H1 (cell line): ENCODE results near the gene ZNF814. TPM values are rescaled to one million over a fixed set of nuclear protein-coding genes. Genes with fewer than 3 reads are reported as not detected.

Experiments
- CTCF ChIA-PET: fragments of 300-600 bp; sonication (Branson Sonifier 250); formaldehyde crosslinking; loops from one replicate; lab custom pipeline; 2021; ENCODE audit not compliant: partially characterized antibody; lab: Charles Lee
- POLR2A ChIA-PET: fragments of 300-600 bp; sonication (Branson Sonifier 250); formaldehyde crosslinking; loops from one replicate; lab custom pipeline; 2021; ENCODE audit warnings: inconsistent platforms; ENCODE audit not compliant: partially characterized antibody; lab: Charles Lee
- DNase-seq, 2 experiments: peaks; one replicate each; pipeline versions ENCODE4 v3.0.0 to v3.0.0-alpha.2; 2010 to 2022; ENCODE audit warnings: low spot score in 2 of 2, low read depth in 1 of 2, mixed read lengths in 1 of 2
- FAIRE-seq: peaks from 2 replicates; lab custom pipeline; 2011; peaks lifted over from hg19 to GRCh38; lab: Jason Lieb, UNC
- H2AFZ ChIP-seq: 2 replicates; pipeline ENCODE4 v1.8.1; 2012; ENCODE audit warnings: low read length, inconsistent platforms
- H2AK5ac ChIP-seq: 2 replicates; pipeline ENCODE4 v1.6.1; 2013; ENCODE audit warnings: low read depth, low read length
- H2BK120ac ChIP-seq: replicated peaks from 2 replicates; pipeline ENCODE3; 2013; ENCODE audit warnings: low read depth, low read length, inconsistent platforms
- H2BK12ac ChIP-seq: 2 replicates; pipeline ENCODE4 v1.6.1; 2013; ENCODE audit warnings: low read depth, low read length
- H2BK15ac ChIP-seq: 2 replicates; pipeline ENCODE4 v1.6.1; 2013; ENCODE audit warnings: low read length
- H2BK20ac ChIP-seq: 2 replicates; pipeline ENCODE4 v1.6.1; 2013; ENCODE audit warnings: low read length
- H2BK5ac ChIP-seq: 2 replicates; pipeline ENCODE4 v1.6.1; 2013; ENCODE audit warnings: low read depth, low read length
- H3K14ac ChIP-seq: 2 replicates; pipeline ENCODE4 v1.6.1; 2013; ENCODE audit warnings: inconsistent platforms; ENCODE audit not compliant: insufficient read length
- H3K18ac ChIP-seq: 2 replicates; pipeline ENCODE4 v1.6.1; 2013; ENCODE audit warnings: low read length; ENCODE audit errors: extremely low read depth
- H3K23ac ChIP-seq: 2 replicates; pipeline ENCODE4 v1.6.1; 2013; ENCODE audit warnings: inconsistent platforms; ENCODE audit not compliant: insufficient read length
- H3K23me2 ChIP-seq: 2 replicates; pipeline ENCODE4 v1.6.1; 2013; ENCODE audit warnings: low read depth, low read length
- H3K27ac ChIP-seq: 2 replicates; pipeline ENCODE4 v1.6.1; 2011; ENCODE audit warnings: low read depth, low read length, inconsistent platforms
- H3K27me3 ChIP-seq, 4 experiments: replicated peaks in 1 of 4; 1 replicate in 1 of 4; 2 replicates in 3 of 4; pipeline versions ENCODE4 v1.6.1 to v1.8.1; 2011 to 2013; ENCODE audit warnings: low read length in 3 of 4, mild to moderate bottlenecking in 3 of 4, inconsistent platforms in 2 of 4, mixed read lengths in 2 of 4, moderate library complexity in 1 of 4; ENCODE audit not compliant: control insufficient read depth in 3 of 4, insufficient read depth in 3 of 4; ENCODE audit errors: extremely low read depth in 1 of 4
- H3K36me3 ChIP-seq, 4 experiments: 2 replicates each; pipeline versions ENCODE4 v1.6.1 to v1.8.1; 2011 to 2013; ENCODE audit warnings: mild to moderate bottlenecking in 4 of 4, low read length in 3 of 4, moderate library complexity in 2 of 4, control low read depth in 1 of 4, inconsistent platforms in 1 of 4; ENCODE audit not compliant: insufficient read depth in 4 of 4, control insufficient read depth in 2 of 4
- H3K4ac ChIP-seq: replicated peaks from 2 replicates; pipeline ENCODE3; 2013; ENCODE audit warnings: low read length, low read depth, mixed read lengths, inconsistent platforms; ENCODE audit not compliant: insufficient read length
- H3K4me1 ChIP-seq, 4 experiments: replicated peaks in 1 of 4; 1 replicate in 1 of 4; 2 replicates in 3 of 4; pipeline versions ENCODE4 v1.6.1 to v1.8.1; 2011 to 2013; ENCODE audit warnings: low read length in 3 of 4, inconsistent platforms in 2 of 4, mixed read lengths in 1 of 4; ENCODE audit not compliant: insufficient read depth in 4 of 4, control insufficient read depth in 3 of 4
- H3K4me2 ChIP-seq, 2 experiments: 2 replicates each; pipeline versions ENCODE4 v1.6.1 to v1.8.1; 2011 to 2013; ENCODE audit warnings: low read depth in 2 of 2, low read length in 2 of 2, control low read depth in 1 of 2, inconsistent platforms in 1 of 2, mild to moderate bottlenecking in 1 of 2; ENCODE audit not compliant: insufficient read depth in 1 of 2
- H3K4me3 ChIP-seq, 4 experiments: fragments of 200-600, 300-600 bp in 1 of 4; sonication (generic), shearing (Covaris generic), sonication (Bioruptor Twin) in 1 of 4; 2 replicates each; pipeline versions ENCODE4 v1.5.1 to v1.8.1; 2011 to 2016; ENCODE audit warnings: low read length in 4 of 4, low read depth in 3 of 4, control low read depth in 2 of 4, inconsistent platforms in 2 of 4, mild to moderate bottlenecking in 2 of 4, mixed read lengths in 1 of 4, moderate library complexity in 1 of 4; ENCODE audit not compliant: insufficient read depth in 2 of 4; ENCODE audit errors: extremely low read depth in 1 of 4
- H3K56ac ChIP-seq: replicated peaks from 2 replicates; pipeline ENCODE3; 2013; ENCODE audit warnings: low read depth, mild to moderate bottlenecking, mixed read lengths, low read length, inconsistent platforms; ENCODE audit not compliant: insufficient read length
- H3K79me1 ChIP-seq: 2 replicates; pipeline ENCODE4 v1.6.1; 2013; ENCODE audit warnings: low read depth, low read length, control low read depth
- H3K79me2 ChIP-seq, 2 experiments: 2 replicates each; pipeline versions ENCODE4 v1.6.1 to v1.8.1; 2012 to 2013; ENCODE audit warnings: low read length in 2 of 2, mild to moderate bottlenecking in 2 of 2, inconsistent platforms in 1 of 2; ENCODE audit not compliant: insufficient read depth in 2 of 2, control insufficient read depth in 1 of 2
- H3K9ac ChIP-seq, 4 experiments: replicated peaks in 1 of 4; 1 replicate in 1 of 4; 2 replicates in 3 of 4; pipeline versions ENCODE4 v1.6.1 to v1.8.1; 2011 to 2013; ENCODE audit warnings: low read depth in 3 of 4, low read length in 3 of 4, control low read depth in 2 of 4, mild to moderate bottlenecking in 2 of 4, moderate library complexity in 2 of 4, inconsistent platforms in 1 of 4; ENCODE audit errors: extremely low read depth in 1 of 4
- H3K9me3 ChIP-seq, 2 experiments: 2 replicates each; pipeline versions ENCODE4 v1.6.1 to v1.8.1; 2012 to 2013; ENCODE audit warnings: mild to moderate bottlenecking in 2 of 2, moderate library complexity in 2 of 2, control low read depth in 1 of 2, inconsistent platforms in 1 of 2, low read depth in 1 of 2, low read length in 1 of 2, mixed read lengths in 1 of 2; ENCODE audit not compliant: insufficient read depth in 2 of 2
- H4K20me1 ChIP-seq, 2 experiments: replicated peaks in 1 of 2; 2 replicates each; pipeline versions ENCODE3 to v1.8.1; 2011 to 2013; ENCODE audit warnings: inconsistent platforms in 2 of 2, low read length in 2 of 2, mild to moderate bottlenecking in 1 of 2; ENCODE audit not compliant: insufficient read depth in 2 of 2, control insufficient read depth in 1 of 2
- H4K5ac ChIP-seq: 2 replicates; pipeline ENCODE4 v1.6.1; 2013; ENCODE audit warnings: low read length, low read depth, mixed read lengths, inconsistent platforms; ENCODE audit not compliant: insufficient read length
- H4K8ac ChIP-seq: 2 replicates; pipeline ENCODE4 v1.8.0; 2013; ENCODE audit warnings: mild to moderate bottlenecking, moderate library complexity, low read length, inconsistent platforms; ENCODE audit not compliant: insufficient read depth; ENCODE audit errors: extremely low read depth
- H4K91ac ChIP-seq: replicated peaks from 2 replicates; pipeline ENCODE3; 2013; ENCODE audit warnings: low read length, mixed read lengths, inconsistent platforms; ENCODE audit not compliant: insufficient read length
- BACH1 ChIP-seq: IDR thresholded peaks from 2 replicates; pipeline ENCODE4 v1.6.1; 2012; ENCODE audit warnings: low read length, improper control_type of control experiment
- WGBS, 2 experiments: shearing (Covaris generic) in 1 of 2; methylation state at CpG; one replicate each; pipeline versions ENCODE4 v1.1.6 to v1.1.7; 2013 to 2015; ENCODE audit warnings: low lambda C conversion rate in 2 of 2, mixed read lengths in 2 of 2, inconsistent platforms in 1 of 2, low coverage in 1 of 2, missing lambda C conversion rate in 1 of 2; ENCODE audit not compliant: insufficient replicate concordance in 2 of 2, insufficient coverage in 1 of 2, insufficient read length in 1 of 2; ENCODE audit errors: extremely low coverage in 1 of 2, missing lambda C conversion rate in 1 of 2; 5-methylcytosine and 5-hydroxymethylcytosine counted together
- polyA plus RNA-seq, 7 experiments: library from polyadenylated mRNA; depleted of rRNA in 3 of 7; stranded (reverse) in 5 of 7; unstranded in 2 of 7; fragments of >200 nt in 5 of 7; fragments of 200-250 nt in 2 of 7; gene quantifications; 1 replicate in 5 of 7; 2 replicates in 1 of 7; 4 replicates in 1 of 7; pipeline versions ENCODE4 v1.2.1 to v1.2.3, GENCODE V29; 2011 to 2013; ENCODE audit warnings: missing spikeins in 2 of 7, mixed read lengths in 2 of 7
- total RNA-seq: library from RNA; stranded (reverse); fragmentation: NEBNext Ultra II Directional; extraction: Animal tissue kit (Norgen Biotek cat#: 25700); gene quantifications from 2 replicates; pipeline ENCODE4 v1.2.1, GENCODE V29; 2021

The ZNF814 gene
- total and polyA plus RNA-seq, 2 of the 8 experiments (the other 6 are each of a cell fraction or from before 2014, with no cell fraction given) = 90.9 to 99.6 TPM

GRCh38 chr19:57914531-57914930 is 25.7 kb upstream of the ZNF814 start:
- no peak overlapping the region for H2BK5ac ChIP-seq
- H3K79me1 ChIP-seq = 0 out of 2 replicates have a peak, but pooled peaks cover 3% of the 10 kb centered on the region
- no peak overlapping the region for H3K27ac ChIP-seq
- no peak overlapping the region for H2BK12ac ChIP-seq
- no peak overlapping the region for H2AFZ ChIP-seq
- H3K9me3 ChIP-seq = no peaks in the 10 kb centered on the region
- peaks cover 2% of the 10 kb centered on the region; the same call in 1 of the 2 replicates for H3K23me2 ChIP-seq
- peaks cover 6 to 32% (median 13%) of the 10 kb centered on the region in 4 experiments; a peak in 7 of 8 replicates for H3K36me3 ChIP-seq
- no peak overlapping the region for H3K9ac ChIP-seq
- no peak overlapping the region for H2BK15ac ChIP-seq
- no peak for FAIRE-seq
- no peaks in the 10 kb centered on the region for H3K27me3 ChIP-seq
- H3K4ac ChIP-seq = no peak overlapping the region
- no peak overlapping the region for H4K5ac ChIP-seq
- H3K14ac ChIP-seq = no peak overlapping the region
- H3K23ac ChIP-seq = no peak overlapping the region
- POLR2A ChIA-PET = interaction anchor here (0.6 to 4.4 kb wide), 9 partner anchors 11 to 322 kb away, joined by 3 to 33 read pairs (median 4); partner anchors contain the start of genes ZNF418, ZNF587 and ZNF814
- H3K4me3 ChIP-seq = no peak overlapping the region
- H2BK120ac ChIP-seq = no peak overlapping the region
- no peak overlapping the region for H4K91ac ChIP-seq
- H4K8ac ChIP-seq = no peak overlapping the region
- TF ChIP-seq BACH1 = no peak
- TF ChIP-seq, all 59 proteins: peak for 0
- Histone ChIP-seq H2BK20ac (no peak overlapping the region), H3K4me2 (no peak overlapping the region; a peak in 1 of 4 replicates), H3K4me1 (peaks cover 0 to 1% (median 0%) of the 10 kb centered on the region in 4 experiments; a peak in 1 of 7 replicates), H3K18ac (no peak overlapping the region), H3K56ac (no peak overlapping the region), H4K20me1 (peaks cover 0 to 2% of the 10 kb centered on the region in 2 experiments), H3K79me2 (peaks cover 0 to 30% of the 10 kb centered on the region in 2 experiments; a peak in 2 of 4 replicates), H2AK5ac (no peak overlapping the region)
- WGBS, 2 experiments = 90% methylated on average over 3 of the region's 3 CpGs; no CpG with 5 or more reads in 1 of the 2 experiments
- CTCF ChIA-PET = interaction anchor here (1.3 kb wide), 1 partner anchor 94 kb away, joined by 3 read pairs; no protein-coding TSS in a partner anchor
- no peak for DNase-seq
